HG02623 (cell line): Measurements from ENCODE around the gene CD300H.
"Not testable (repeated sequence)": the region's sequence is repeated elsewhere in the genome, so short reads cannot be mapped to it uniquely, and the experiment has no call there.

Experiments
- ATAC-seq: cut with Tn5 transposase; IDR thresholded peaks from one replicate; pipeline ENCODE4 v1.9.1; 2021; ENCODE audit warnings: moderate library complexity; ENCODE audit not compliant: unreplicated experiment

CD300H gene

GRCh38 chr17:74585711-74586110 lies 18.4 kb upstream of the CD300H start:
- no peak for ATAC-seq

DNA sequence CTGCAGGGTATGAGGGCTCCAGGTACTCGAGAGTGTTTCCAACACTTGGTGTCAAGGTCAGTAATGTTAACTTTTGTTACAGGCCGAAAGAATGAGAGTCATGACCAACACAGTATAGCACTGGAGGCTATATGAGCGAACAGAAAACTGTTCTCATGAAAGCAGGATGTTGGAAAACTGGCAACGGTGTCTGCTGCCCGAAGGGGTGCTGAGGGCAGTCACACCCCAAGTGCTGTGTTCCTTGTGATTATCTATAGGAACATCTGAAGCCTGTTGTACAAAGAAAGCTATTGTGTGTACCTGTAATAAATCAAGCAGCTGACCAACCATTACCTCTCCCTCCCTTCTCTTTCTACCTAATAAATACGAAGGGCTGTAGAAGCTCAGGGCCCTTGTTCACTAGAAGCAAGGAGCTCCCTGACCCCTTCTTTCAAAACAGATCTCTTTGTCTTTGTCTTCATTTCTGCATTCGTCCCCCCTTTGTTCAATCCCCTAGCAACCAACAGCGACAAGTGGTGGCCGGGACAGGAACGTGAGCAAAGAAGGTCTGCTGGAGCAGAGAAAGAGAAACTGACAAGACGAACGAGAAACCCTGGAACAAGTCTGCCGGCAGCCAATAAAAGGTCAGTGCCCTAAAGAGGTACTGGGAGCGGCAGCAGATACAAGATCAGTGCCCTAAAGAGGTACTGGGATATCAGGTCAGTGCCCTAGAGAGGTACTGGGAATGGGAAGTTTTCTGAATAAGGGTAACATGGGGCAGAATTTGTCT lies 17.2 kb upstream of the CD300H start:
- no peak for ATAC-seq

- ATAC-seq = no peak
Measured at GRCh38 chr17:74582633-74583032, 15.3 kb upstream of the CD300H start.

DNA sequence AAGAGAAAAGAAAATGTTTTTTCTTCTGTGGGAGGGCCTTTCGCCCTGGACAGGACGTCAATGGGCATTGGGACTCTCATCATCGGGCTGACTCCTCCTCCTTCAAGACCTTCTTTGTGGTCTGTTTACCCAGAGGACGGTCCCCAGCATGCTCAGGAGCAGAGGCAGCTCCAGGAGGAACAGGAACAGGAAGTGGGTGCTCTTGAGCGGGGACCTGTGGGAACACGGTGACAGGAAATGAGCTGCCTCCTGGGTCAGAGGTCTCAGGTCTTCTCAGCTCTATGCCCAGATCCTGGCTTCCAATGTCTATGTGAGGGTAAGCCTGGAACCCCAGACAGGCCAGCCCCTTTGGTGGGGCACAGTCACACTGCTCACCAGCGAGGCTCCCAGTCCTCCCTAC lies 12.6 kb upstream of the CD300H start:
- ATAC-seq = no peak

DNA sequence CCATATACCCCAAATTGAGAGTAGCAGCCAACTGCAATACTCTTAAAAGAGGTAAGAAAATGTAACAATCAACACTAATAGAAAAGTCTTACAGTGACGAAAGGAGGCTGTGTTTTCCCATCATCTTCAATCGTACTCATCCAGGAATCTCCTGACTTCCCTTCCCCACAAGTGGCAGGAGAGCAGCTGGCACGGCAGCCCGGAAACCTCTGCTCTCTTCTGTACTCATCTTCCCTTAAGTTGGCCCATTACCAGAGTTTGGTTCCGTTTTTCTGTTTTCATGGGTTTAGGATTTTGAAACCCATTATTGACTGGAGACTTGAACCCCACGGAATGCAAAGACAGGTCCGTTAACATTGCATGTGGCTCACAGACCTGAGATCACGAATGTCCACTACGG lies 11.7 kb upstream of the CD300H start:
- ATAC-seq = no peak

GRCh38 chr17:74574489-74575142 lies 7.3 kb upstream of the CD300H start:
- ATAC-seq = no peak

GRCh38 chr17:74573635-74574034 lies 6.3 kb upstream of the CD300H start:
- ATAC-seq = not testable (repeated sequence)

GRCh38 chr17:74573169-74573568 lies 5.9 kb upstream of the CD300H start:
- ATAC-seq = no peak

GRCh38 chr17:74571621-74572270 lies 4.4 kb upstream of the CD300H start:
- ATAC-seq = no peak

DNA sequence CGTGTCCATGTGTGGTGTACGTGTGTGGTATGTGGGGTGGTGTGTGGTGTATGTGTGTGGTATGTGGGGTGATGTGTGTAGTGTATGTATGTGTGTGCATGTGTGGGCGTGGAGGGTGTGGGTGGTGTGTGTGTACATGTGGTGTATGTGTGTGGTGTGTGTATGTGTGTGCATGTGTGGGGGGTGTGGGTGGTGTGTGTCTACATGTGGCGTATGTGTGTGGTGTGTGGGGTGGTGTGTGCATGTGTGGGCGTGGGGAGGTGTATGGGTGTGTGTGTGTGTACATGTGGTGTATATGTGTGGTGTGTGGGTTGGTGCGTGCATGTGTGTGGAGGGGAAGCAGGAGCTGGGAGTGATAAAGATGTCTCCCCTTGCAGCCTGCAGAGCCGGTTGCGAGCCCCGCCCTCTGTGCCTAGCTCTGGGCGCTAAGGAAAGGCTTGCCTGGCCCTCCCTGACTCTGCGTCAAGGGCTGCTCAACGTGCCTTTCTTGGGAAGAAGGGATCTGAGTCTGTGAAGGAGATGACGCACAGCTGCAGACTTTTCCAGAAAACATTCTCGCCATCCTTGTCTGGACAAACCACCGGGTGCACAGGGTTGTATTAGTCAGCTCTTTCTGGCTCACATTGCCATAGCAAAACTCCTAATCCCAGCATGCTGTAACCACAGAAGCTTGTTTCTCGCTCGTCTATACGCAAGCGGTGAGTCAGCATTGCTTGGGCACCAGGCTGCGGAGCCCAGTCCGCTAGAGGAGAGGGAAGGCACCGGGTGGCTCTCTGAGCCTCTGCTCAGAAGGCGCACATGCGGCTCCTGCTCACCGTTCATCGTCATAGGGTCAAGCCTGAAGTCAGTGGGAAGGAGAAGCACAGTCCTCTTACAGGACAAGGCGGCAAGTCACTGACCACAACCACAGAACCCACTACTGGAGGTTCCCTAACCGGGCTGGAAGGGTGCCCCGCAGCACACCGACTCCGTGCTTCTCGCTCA lies 2.0 kb upstream of the CD300H start:
- no peak for ATAC-seq

DNA sequence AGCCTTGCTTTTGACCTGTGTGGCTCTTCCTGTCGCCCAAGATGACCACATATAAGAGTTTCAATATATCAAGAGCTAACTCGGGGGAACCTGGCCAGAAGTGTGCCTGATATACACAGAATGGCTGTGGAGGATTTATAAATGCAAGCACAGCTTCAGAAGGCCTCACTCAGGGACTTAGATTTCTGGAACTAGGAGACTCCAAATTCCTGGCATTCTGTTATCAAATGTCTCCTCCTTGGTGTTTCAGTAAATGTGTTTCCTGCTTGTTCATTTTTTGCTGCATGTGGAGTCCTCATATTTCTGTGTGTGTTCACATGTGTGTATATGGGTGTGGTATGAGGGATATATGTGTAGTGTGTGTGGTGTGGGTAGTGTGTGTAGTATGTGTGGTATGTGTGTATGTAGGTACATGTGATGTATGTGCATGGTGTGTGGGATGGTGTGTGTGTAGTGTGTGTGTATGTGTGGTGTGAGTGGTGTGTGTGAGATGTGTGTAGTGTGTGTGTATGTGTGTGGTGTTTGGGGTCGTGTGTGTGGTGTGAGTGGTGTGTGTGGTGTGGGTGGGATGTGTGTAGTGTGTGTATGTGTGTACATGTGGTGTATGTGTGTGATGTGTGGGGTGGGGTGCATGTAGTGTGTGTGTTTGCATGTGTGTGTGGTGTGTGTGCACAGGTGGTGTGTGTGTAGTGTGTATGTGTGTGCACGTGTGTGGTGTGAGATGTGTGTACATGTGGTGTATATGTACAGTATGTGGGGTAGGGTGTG lies 981 bp upstream of the CD300H start:
- ATAC-seq = no peak

DNA sequence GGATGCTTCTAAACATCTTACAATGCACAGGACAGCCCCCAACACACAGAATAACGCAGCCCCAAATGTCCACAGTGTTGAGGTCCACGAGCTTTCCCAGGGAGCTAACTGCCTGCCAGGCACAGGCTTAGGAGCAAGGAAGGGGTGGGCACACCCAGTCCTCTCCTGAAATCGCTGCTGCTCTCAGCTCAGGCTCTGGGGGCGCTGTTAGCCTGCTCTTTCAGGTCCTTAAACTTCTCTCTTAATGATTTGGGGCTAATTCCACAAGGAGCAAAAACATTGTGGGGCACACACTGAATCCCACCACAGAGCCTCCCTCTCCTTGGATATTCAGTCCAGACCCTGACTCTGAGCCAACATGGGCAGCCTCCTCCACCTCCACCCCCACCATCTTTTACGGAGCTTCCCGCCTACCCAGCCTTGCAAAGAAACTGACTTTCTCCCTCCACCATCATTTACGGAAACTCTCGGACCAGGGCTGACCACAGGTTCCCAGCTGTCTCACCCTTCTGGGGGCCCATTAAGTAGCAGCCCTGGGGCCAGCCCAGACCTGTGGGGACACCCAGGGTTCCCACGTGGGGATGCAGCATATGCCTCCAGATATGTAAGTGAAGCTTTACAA lies 1.1 kb downstream of the CD300H start:
- no peak for ATAC-seq

GRCh38 chr17:74565126-74565525 lies 2.2 kb downstream of the CD300H start:
- no peak for ATAC-seq

DNA sequence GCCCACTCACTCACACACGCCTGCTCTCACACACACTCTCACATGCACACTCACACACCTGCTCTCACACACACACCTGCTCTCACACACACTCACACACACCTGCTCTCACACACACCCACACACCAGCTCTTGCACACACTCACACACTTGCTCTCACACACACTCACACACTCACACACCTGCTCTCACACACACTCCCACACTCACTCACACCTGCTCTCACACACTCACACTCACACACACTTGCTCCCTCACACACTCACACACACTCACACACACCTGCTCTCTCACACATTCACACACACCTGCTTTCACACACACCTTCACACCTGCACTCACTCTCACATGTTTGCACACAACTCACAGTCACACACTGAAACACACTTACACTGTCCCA lies 4.0 kb downstream of the CD300H start:
- no peak for ATAC-seq

DNA sequence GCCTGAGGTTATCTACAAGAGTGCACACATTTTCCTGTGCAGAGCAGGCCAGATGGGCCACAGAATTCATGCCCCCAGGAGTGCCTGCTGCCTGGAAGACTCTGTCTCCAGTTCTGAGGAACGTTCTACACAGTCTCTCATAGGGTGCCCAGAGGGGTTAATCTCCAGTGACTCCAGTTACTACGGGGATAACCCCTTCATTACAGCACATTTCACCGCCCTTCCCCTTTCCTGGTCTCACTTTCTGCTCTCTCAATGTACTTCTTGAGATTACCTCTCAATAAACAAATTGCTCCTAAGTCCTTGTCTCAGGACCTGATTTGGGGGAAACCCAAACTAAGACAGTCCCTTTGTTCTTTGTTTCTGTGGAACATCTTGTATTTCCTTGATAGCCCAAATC lies 5.7 kb downstream of the CD300H start:
- ATAC-seq = no peak

DNA sequence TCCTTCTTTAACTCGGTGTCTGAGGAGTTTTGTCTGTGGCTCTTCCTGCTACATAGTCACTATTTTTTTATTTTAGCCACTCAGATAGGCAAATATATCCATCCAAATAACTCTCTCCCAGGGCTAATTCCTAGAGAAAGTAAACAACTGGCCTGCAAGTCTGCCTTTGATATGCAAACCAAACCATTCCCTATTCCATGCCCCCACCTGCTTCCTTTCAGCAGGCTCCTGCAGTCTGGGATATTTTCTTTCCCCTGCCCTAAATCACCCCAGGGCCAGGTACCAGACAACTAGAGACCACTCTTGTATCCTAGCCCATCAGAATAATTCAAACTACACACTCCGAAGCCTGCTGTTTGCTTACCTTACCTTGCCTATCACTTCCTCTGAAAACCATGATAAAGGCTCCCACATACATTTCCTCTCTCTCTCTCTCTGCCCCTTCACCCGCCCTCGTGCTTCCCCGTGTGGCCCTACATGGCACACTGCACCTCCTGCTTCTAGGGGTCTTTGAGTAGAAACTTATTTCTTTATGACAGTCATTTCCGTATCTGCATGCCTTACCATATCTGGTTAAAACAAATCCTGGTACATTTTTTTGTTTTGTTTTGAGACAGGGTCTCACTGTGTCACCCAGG lies 8.3 kb downstream of the CD300H start:
- no peak for ATAC-seq

DNA sequence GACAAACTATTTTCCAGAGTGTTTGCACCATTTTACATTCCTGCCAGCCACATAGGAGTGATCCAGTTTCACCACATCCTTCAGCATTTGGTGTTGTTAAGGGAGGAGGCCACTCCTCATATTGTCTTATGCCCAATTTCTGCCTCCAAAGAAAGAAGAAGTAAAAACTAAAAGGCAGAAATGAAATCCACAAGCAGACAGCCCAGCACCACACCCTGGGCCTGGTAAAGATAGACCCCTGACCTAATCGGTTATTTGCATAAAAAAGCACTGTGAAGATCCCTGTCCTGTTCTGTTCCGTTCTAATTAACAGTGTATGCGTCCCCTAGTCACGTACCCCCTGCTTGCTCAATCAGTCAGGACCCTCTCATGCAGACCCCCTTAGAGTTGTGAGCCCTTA lies 8.9 kb downstream of the CD300H start:
- ATAC-seq = not testable (repeated sequence)

DNA sequence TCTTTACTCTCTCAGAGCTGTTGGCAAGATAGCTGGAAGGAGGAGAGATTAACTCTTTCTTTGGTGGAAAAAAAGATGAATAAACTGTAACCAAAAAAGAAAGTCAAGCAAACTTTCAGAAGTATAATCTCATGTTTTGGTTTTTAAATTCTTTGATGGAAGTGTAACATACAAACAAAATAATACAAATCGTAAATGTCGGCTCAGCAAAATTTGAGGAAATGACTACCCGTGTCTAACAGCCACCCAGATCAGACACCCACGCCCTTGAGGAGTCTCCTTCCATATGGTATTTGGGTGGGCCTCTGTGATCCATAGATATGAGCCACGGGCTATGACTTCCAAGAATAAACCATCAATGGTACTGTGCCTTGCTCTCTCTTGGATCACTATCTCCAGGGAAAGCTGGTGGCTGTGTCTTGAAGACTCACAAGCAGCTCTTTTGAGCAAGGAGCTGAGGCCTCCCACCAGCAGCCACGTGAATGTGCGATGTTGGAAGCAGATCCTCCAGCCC lies 11.8 kb downstream of the CD300H start:
- no peak for ATAC-seq

- no peak for ATAC-seq
Measured at GRCh38 chr17:74554909-74555308, 12.4 kb downstream of the CD300H start.
